NB4 (cell line): ENCODE measurements around the gene PRRT1B.
"Not testable (repeated sequence)": the region's sequence is repeated elsewhere in the genome, so short reads cannot be mapped to it uniquely, and the experiment has no call there.

ENCODE experiments used
- DNase-seq: peaks from one replicate; pipeline ENCODE4 v3.0.0; 2010; ENCODE audit warnings: low read depth
- H3K4me3 ChIP-seq: one replicate; pipeline ENCODE4 v1.5.1; 2011; ENCODE audit warnings: mild to moderate bottlenecking, low read depth, low read length, moderate library complexity
- MYC ChIP-seq: IDR thresholded peaks from 2 replicates; pipeline ENCODE4 v1.6.1; 2011; ENCODE audit warnings: low read depth, low read length
- POLR2A ChIP-seq: IDR thresholded peaks from 2 replicates; pipeline ENCODE4 v1.6.1; 2011; ENCODE audit warnings: mild to moderate bottlenecking; ENCODE audit not compliant: insufficient read length; ENCODE audit errors: extremely low read depth
- TF ChIP-seq, protein P1 (sequence below): IDR thresholded peaks from one replicate; pipeline ENCODE4 v1.5.1; 2012; ENCODE audit warnings: low read depth, low read length
- TF ChIP-seq, protein P2 (sequence below): IDR thresholded peaks from 2 replicates; pipeline ENCODE4 v1.6.1; 2011; ENCODE audit warnings: low read depth, low read length

PRRT1B gene

DNA sequence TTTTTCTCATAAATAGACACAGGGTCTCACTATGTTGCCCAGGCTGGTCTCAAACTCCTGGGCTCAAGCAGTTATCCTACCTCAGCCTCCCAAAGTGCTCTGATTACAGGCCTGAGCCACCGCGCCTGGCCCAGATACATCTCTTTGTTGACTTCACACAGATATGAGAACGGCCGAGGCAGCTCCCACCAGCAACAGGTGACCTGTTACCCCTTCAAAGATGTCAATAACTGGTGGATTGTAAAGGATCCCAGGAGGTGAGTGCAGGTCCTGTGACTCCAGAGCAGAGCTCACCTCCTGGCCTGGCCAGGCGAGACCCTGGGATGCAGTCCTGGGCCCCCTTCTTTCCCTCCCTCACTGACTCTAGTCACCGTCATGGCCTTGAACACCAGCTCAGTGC lies 33.4 kb upstream of the PRRT1B start:
- no peak for TF ChIP-seq MYC
- TF ChIP-seq POLR2A, result no peak
- TF ChIP-seq, protein P1, sequence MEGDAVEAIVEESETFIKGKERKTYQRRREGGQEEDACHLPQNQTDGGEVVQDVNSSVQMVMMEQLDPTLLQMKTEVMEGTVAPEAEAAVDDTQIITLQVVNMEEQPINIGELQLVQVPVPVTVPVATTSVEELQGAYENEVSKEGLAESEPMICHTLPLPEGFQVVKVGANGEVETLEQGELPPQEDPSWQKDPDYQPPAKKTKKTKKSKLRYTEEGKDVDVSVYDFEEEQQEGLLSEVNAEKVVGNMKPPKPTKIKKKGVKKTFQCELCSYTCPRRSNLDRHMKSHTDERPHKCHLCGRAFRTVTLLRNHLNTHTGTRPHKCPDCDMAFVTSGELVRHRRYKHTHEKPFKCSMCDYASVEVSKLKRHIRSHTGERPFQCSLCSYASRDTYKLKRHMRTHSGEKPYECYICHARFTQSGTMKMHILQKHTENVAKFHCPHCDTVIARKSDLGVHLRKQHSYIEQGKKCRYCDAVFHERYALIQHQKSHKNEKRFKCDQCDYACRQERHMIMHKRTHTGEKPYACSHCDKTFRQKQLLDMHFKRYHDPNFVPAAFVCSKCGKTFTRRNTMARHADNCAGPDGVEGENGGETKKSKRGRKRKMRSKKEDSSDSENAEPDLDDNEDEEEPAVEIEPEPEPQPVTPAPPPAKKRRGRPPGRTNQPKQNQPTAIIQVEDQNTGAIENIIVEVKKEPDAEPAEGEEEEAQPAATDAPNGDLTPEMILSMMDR, result no peak
- TF ChIP-seq, protein P2, sequence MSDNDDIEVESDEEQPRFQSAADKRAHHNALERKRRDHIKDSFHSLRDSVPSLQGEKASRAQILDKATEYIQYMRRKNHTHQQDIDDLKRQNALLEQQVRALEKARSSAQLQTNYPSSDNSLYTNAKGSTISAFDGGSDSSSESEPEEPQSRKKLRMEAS, result no peak
- DNase-seq, result no peak
- no peak overlapping the region for H3K4me3 ChIP-seq

DNA sequence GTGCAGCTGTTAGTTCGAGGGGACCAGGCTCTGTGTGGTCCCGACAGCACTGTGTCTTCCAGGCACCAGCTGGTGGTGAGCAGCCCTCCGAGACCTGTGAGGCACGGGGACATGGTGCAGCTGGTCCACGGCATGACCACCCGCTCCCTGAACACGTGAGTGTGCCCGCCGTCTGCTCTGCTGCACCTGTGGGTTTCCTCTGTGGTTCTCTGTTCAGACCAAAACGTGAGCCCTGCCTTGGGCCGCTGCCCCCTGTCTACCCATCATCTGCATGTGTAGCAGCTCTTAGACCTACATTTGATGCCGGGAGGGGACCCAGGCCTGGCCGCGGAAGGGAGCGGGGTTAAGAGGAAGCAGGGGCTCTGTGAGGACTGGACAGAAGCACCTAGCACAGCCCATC lies 32.1 kb upstream of the PRRT1B start:
- TF ChIP-seq POLR2A, result no peak
- no peak for TF ChIP-seq MYC
- TF ChIP-seq, protein P2, result no peak
- TF ChIP-seq, protein P1, result no peak
- DNase-seq, result no peak
- H3K4me3 ChIP-seq, result no peak overlapping the region

DNA sequence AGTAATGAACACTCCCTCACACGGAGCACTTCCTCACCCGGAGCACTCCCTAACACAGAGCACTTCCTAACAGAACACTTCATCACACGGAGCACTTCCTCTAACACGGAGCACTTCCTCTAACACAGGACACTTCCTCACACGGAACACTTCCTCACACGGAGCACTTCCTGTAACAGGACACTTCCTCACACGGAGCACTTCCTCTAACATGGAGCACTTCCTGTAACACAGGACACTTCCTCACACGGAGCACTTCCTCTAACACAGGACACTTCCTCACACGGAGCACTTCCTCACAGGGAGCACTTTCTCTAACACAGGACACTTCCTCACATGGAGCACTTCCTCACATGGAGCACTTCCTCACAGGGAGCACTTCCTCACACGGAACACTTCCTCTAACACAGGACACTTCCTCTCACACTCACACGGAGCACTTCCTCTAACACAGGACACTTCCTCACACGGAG lies 29.7 kb upstream of the PRRT1B start:
- not testable (repeated sequence) for DNase-seq, H3K4me3 ChIP-seq

DNA sequence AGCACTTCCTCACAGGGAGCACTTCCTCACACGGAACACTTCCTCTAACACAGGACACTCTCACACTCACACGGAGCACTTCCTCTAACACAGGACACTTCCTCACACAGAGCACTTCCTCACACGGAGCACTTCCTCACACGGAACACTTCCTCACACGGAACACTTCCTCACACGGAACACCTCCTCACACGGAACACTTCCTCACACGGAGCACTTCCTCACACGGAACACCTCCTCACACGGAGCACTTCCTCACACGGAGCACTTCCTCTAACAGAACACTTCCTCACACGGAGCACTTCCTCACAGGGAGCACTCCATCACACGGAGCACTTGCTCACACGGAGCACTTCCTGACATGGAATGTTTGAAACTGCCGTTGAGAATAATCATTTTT lies 29.2 kb upstream of the PRRT1B start:
- TF ChIP-seq, protein P1, result no peak
- TF ChIP-seq MYC (no peak), POLR2A (no peak)
- TF ChIP-seq, protein P2, result no peak
- H3K4me3 ChIP-seq, result no peak overlapping the region

DNA sequence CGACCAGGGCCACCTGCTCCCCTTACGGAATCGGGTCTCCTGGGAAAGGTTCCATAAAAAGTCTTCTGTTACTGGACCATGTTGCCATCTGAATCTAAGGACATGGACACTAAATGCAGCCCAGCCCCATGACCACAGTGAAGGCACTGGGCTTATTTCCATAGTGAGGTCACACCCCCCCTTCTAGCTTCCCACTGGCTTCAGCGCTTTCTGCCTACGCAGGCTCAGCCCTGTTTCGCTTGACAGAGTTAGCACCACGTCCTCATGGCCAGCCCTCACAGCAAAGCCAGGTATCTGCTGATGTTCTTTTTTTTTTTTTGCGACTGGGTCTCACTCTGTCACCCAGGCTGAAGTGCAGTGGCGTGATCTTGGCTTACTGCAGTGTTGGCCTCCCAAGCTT lies 28.4 kb upstream of the PRRT1B start:
- H3K4me3 ChIP-seq, result no peak overlapping the region
- TF ChIP-seq POLR2A, result no peak
- TF ChIP-seq, protein P1, result no peak
- TF ChIP-seq MYC, result no peak
- TF ChIP-seq, protein P2, result no peak
- DNase-seq, result no peak

More for the DNA sequence above, 29.2 kb upstream of the PRRT1B start:
- DNase-seq, result no peak

DNA sequence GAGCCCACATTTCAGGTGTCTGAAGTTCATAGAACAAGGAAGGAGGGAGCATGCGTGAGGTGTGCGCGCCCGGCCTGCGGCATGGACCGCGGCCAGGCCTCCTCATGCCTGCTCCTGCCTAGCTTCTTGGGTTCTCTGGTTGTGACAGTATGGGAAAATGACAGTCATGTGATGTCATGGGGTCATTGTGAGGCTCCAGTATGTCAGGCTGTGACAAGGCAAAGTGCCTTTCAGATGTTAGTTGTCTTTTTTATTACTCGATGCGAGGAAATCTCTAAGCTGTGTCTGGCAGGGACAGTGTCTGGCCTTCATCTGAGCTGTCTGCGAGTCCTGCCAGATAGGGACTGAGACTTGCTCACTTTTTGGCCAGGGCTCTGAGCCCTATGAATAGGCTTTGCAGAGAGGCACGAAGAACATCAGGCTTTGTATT lies 27.5 kb upstream of the PRRT1B start:
- H3K4me3 ChIP-seq, result no peak overlapping the region
- no peak for DNase-seq
- TF ChIP-seq MYC, result no peak
- TF ChIP-seq, protein P1, result no peak
- TF ChIP-seq, protein P2, result no peak
- no peak for TF ChIP-seq POLR2A
